ENCODE measurements around the gene ADAMTS1. TPM values are rescaled to one million over a fixed set of nuclear protein-coding genes. Genes with fewer than 3 reads are reported as not detected.

The ADAMTS1 gene
- total RNA-seq, 1 experiment from 2014 or later, result 35.6 TPM

- no peak overlapping the region for H3K27ac Mint-ChIP-seq
- ChIA-PET POLR2A (no interaction called here), CTCF (no interaction called here)
- no peak for DNase-seq (ENCODE audit: low spot score)
- H3K27me3 Mint-ChIP-seq (ENCODE audit: low read depth), result no peaks in the 10 kb centered on the region
- no peak for ATAC-seq
- TF ChIP-seq ELF4 (CRISPR knock-in tag; IDR thresholded peaks at IDR 0.05; ENCODE audit: low read depth), result no peak
- no peak for TF ChIP-seq SOX15 (CRISPR knock-in tag; IDR thresholded peaks at IDR 0.05)
- TF ChIP-seq ESRRA (CRISPR knock-in tag; IDR thresholded peaks at IDR 0.05; ENCODE audit: borderline replicate concordance), result no peak
- no peak for TF ChIP-seq ARID4B (CRISPR knock-in tag; IDR thresholded peaks at IDR 0.05; ENCODE audit: borderline replicate concordance)
- no peak for TF ChIP-seq FOXP1 (CRISPR knock-in tag; IDR thresholded peaks at IDR 0.05; ENCODE audit: borderline replicate concordance)
- no peak for TF ChIP-seq ATF2 (CRISPR knock-in tag; IDR thresholded peaks at IDR 0.05; ENCODE audit: borderline replicate concordance, low read depth)
- TF ChIP-seq HMGA2 (CRISPR knock-in tag; IDR thresholded peaks at IDR 0.05), result no peak
- no peak for TF ChIP-seq NR2C2 (CRISPR knock-in tag; IDR thresholded peaks at IDR 0.05)
- no peak for TF ChIP-seq ZNF416 (CRISPR knock-in tag; IDR thresholded peaks at IDR 0.05)
- TF ChIP-seq GRHL2 (CRISPR knock-in tag; IDR thresholded peaks at IDR 0.05; ENCODE audit: insufficient replicate concordance, severe bottlenecking), result no peak
- TF ChIP-seq, protein P1, sequence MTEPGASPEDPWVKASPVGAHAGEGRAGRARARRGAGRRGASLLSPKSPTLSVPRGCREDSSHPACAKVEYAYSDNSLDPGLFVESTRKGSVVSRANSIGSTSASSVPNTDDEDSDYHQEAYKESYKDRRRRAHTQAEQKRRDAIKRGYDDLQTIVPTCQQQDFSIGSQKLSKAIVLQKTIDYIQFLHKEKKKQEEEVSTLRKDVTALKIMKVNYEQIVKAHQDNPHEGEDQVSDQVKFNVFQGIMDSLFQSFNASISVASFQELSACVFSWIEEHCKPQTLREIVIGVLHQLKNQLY (CRISPR knock-in tag; IDR thresholded peaks at IDR 0.05), result no peak
- TF ChIP-seq, protein P2, sequence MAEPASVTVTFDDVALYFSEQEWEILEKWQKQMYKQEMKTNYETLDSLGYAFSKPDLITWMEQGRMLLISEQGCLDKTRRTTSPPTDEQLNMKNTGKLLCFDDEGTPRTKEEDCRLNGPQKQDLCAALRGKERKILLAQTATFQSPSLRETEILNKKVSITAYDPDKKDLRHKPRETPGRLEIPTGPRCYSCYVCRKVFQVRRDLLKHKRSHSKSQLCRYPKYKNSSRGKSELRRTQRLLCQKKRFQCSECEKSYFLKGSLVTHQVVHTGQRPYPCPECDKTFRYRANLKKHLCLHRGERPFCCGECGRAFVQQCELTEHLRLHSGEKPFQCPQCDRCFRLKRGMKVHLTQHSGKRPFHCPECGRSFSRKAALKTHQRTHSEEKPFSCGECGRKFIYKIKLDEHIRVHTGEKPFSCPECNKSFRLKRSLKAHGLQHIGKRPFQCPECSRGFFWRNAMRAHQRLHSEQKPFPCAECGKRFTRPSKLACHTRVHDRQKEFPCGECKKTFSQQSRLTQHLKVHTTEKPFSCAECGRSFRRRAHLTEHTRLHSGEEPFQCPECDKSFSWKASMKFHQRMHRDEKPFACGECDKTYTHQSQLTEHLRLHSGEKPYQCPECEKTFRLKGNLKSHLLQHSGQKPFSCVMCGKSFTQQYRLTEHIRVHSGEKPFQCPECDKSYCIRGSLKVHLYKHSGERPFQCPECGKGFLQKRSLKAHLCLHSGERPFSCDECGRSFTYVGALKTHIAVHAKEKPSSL (CRISPR knock-in tag; conservative IDR thresholded peaks at IDR 0.05), result no peak
- TF ChIP-seq KAT7 (CRISPR knock-in tag; IDR thresholded peaks at IDR 0.05; ENCODE audit: borderline replicate concordance), result no peak
- no peak for TF ChIP-seq ZNF512 (CRISPR knock-in tag; IDR thresholded peaks at IDR 0.05; ENCODE audit: borderline replicate concordance)
- H3K4me3 Mint-ChIP-seq, result no peak overlapping the region
- peaks cover 12% of the 10 kb centered on the region for H3K9me3 Mint-ChIP-seq
- H3K4me1 Mint-ChIP-seq, result no peaks in the 10 kb centered on the region
- peaks cover 6% of the 10 kb centered on the region; the same call in 1 of the 2 replicates for H3K36me3 Mint-ChIP-seq
Measured at GRCh38 chr21:26794597-26795411, 50.4 kb downstream of the ADAMTS1 start.

Data from WTC11 (cell line).